Mononuclear cell (primary cell): Measurements from ENCODE around the gene FAM234A. TPM values are rescaled to one million over a fixed set of nuclear protein-coding genes. Genes with fewer than 3 reads are reported as not detected.
A peak's percentile ranks its signal among the peaks of the same experiment; 100 is the strongest.
"Not testable (repeated sequence)": the region's sequence is repeated elsewhere in the genome, so short reads cannot be mapped to it uniquely, and the experiment has no call there.

Source experiments
- H3K27me3 ChIP-seq: 2 replicates; pipeline ENCODE4 v1.6.0; 2011; ENCODE audit warnings: low read length, control low read depth; ENCODE audit not compliant: insufficient read depth
- H3K4me1 ChIP-seq: 2 replicates; pipeline ENCODE4 v1.5.1; 2011; ENCODE audit warnings: mild to moderate bottlenecking, low read length, control low read depth; ENCODE audit not compliant: insufficient read depth
- H3K4me3 ChIP-seq: 2 replicates; pipeline ENCODE4 v1.5.1; 2011; ENCODE audit warnings: mild to moderate bottlenecking, low read length, moderate library complexity
- H3K9me3 ChIP-seq: 2 replicates; pipeline ENCODE4 v1.5.1; 2011; ENCODE audit warnings: low read depth, mild to moderate bottlenecking, control low read depth, low read length
- total RNA-seq: library from RNA; depleted of rRNA; stranded (reverse); fragments of >200 nt; gene quantifications from one replicate; pipeline ENCODE4 v1.2.3, GENCODE V29; 2012

FAM234A gene
- 22.1 TPM for total RNA-seq

- Histone ChIP-seq H3K27me3 (no peaks in the 10 kb centered on the region), H3K4me1 (peaks cover 25% of the 10 kb centered on the region), H3K9me3 (no peaks in the 10 kb centered on the region), H3K4me3 (peak within 1 kb of the TSS; percentile 56)
Measured at GRCh38 chr16:234468-235305, at the start of gene FAM234A. Gene FAM234A (plus strand): TSS chr16:234821. CDS start chr16:254414, 19,593 bp downstream.

- H3K4me3 ChIP-seq, result no peak overlapping the region
- peaks cover 5% of the 10 kb centered on the region for H3K27me3 ChIP-seq
- peaks cover 12% of the 10 kb centered on the region for H3K4me1 ChIP-seq
- no peaks in the 10 kb centered on the region for H3K9me3 ChIP-seq
Measured at GRCh38 chr16:185213-185612, 49.4 kb upstream of the FAM234A start.

- peaks cover 10% of the 10 kb centered on the region for H3K4me1 ChIP-seq
- H3K4me3 ChIP-seq, result no peak overlapping the region
- H3K27me3 ChIP-seq, result peaks cover 5% of the 10 kb centered on the region
- H3K9me3 ChIP-seq, result no peaks in the 10 kb centered on the region
Measured at GRCh38 chr16:185691-186090, 48.9 kb upstream of the FAM234A start.

GRCh38 chr16:187330-187729 lies 47.3 kb upstream of the FAM234A start:
- Histone ChIP-seq H3K9me3 (no peaks in the 10 kb centered on the region), H3K4me3 (no peak overlapping the region), H3K27me3 (no peaks in the 10 kb centered on the region), H3K4me1 (no peaks in the 10 kb centered on the region)

- Histone ChIP-seq H3K4me1 (no peaks in the 10 kb centered on the region), H3K27me3 (no peaks in the 10 kb centered on the region), H3K4me3 (no peak overlapping the region), H3K9me3 (no peaks in the 10 kb centered on the region)
Measured at GRCh38 chr16:188674-189073, 45.9 kb upstream of the FAM234A start.

- no peaks in the 10 kb centered on the region for H3K4me1 ChIP-seq
- no peaks in the 10 kb centered on the region for H3K27me3 ChIP-seq
- H3K9me3 ChIP-seq, result no peaks in the 10 kb centered on the region
- H3K4me3 ChIP-seq, result no peak overlapping the region
Measured at GRCh38 chr16:189604-190186, 44.9 kb upstream of the FAM234A start.

GRCh38 chr16:191831-192230 lies 42.8 kb upstream of the FAM234A start:
- Histone ChIP-seq H3K9me3 (no peaks in the 10 kb centered on the region), H3K4me1 (no peaks in the 10 kb centered on the region), H3K4me3 (no peak overlapping the region), H3K27me3 (no peaks in the 10 kb centered on the region)

GRCh38 chr16:192686-193085 lies 41.9 kb upstream of the FAM234A start:
- Histone ChIP-seq H3K4me3 (no peak overlapping the region), H3K27me3 (no peaks in the 10 kb centered on the region), H3K4me1 (no peaks in the 10 kb centered on the region), H3K9me3 (no peaks in the 10 kb centered on the region)

GRCh38 chr16:193441-193840 lies 41.2 kb upstream of the FAM234A start:
- H3K4me3 ChIP-seq, result no peak overlapping the region
- no peaks in the 10 kb centered on the region for H3K27me3 ChIP-seq
- no peaks in the 10 kb centered on the region for H3K9me3 ChIP-seq
- H3K4me1 ChIP-seq, result no peaks in the 10 kb centered on the region

GRCh38 chr16:194516-194915 lies 40.1 kb upstream of the FAM234A start:
- no peaks in the 10 kb centered on the region for H3K4me1 ChIP-seq
- no peaks in the 10 kb centered on the region for H3K27me3 ChIP-seq
- no peaks in the 10 kb centered on the region for H3K9me3 ChIP-seq
- H3K4me3 ChIP-seq, result no peak overlapping the region

- H3K27me3 ChIP-seq, result no peaks in the 10 kb centered on the region
- H3K4me1 ChIP-seq, result no peaks in the 10 kb centered on the region
- no peak overlapping the region for H3K4me3 ChIP-seq
- no peaks in the 10 kb centered on the region for H3K9me3 ChIP-seq
Measured at GRCh38 chr16:200388-200787, 34.2 kb upstream of the FAM234A start.

GRCh38 chr16:203246-203645 lies 31.4 kb upstream of the FAM234A start:
- Histone ChIP-seq H3K27me3 (no peaks in the 10 kb centered on the region), H3K4me3 (no peak overlapping the region), H3K4me1 (no peaks in the 10 kb centered on the region), H3K9me3 (no peaks in the 10 kb centered on the region)

- H3K4me3 ChIP-seq, H3K27me3 ChIP-seq, H3K9me3 ChIP-seq, H3K4me1 ChIP-seq: not testable (repeated sequence)
Measured at GRCh38 chr16:204046-204445, 30.6 kb upstream of the FAM234A start.

GRCh38 chr16:209359-209758 lies 25.3 kb upstream of the FAM234A start:
- not testable (repeated sequence) for H3K4me1 ChIP-seq, H3K27me3 ChIP-seq, H3K4me3 ChIP-seq, H3K9me3 ChIP-seq

- not testable (repeated sequence) for H3K4me3 ChIP-seq, H3K4me1 ChIP-seq, H3K9me3 ChIP-seq, H3K27me3 ChIP-seq
Measured at GRCh38 chr16:211631-212180, 22.9 kb upstream of the FAM234A start.

- Histone ChIP-seq H3K4me1 (no peaks in the 10 kb centered on the region), H3K9me3 (no peaks in the 10 kb centered on the region), H3K27me3 (no peaks in the 10 kb centered on the region), H3K4me3 (no peak overlapping the region)
Measured at GRCh38 chr16:212999-213398, 21.6 kb upstream of the FAM234A start.
